Type B pancreatic cell (in vitro differentiated cells): ENCODE measurements around the gene VAV2. TPM values are rescaled to one million over a fixed set of nuclear protein-coding genes. Genes with fewer than 3 reads are reported as not detected.
A peak's percentile ranks its signal among the peaks of the same experiment; 100 is the strongest.
"Not testable (repeated sequence)": the region's sequence is repeated elsewhere in the genome, so short reads cannot be mapped to it uniquely, and the experiment has no call there.

Source experiments
- DNase-seq: peaks from one replicate; pipeline ENCODE4 v3.0.0; 2021; ENCODE audit warnings: mixed read lengths; ENCODE audit not compliant: unreplicated experiment; ENCODE audit errors: extremely low spot score
- H3K27ac Mint-ChIP-seq: 2 replicates; pipeline ENCODE4 v1.8.0; 2021; ENCODE audit warnings: mild to moderate bottlenecking, mixed read lengths
- H3K27me3 Mint-ChIP-seq: 2 replicates; pipeline ENCODE4 v1.8.0; 2021; ENCODE audit warnings: mixed read lengths
- H3K36me3 Mint-ChIP-seq: 2 replicates; pipeline ENCODE4 v1.8.0; 2021; ENCODE audit warnings: mixed read lengths
- H3K4me1 Mint-ChIP-seq: one replicate; pipeline ENCODE4 v1.8.0; 2021; ENCODE audit warnings: mixed read lengths; ENCODE audit not compliant: unreplicated experiment
- H3K4me3 Mint-ChIP-seq: 2 replicates; pipeline ENCODE4 v1.8.0; 2021; ENCODE audit warnings: mild to moderate bottlenecking, mixed read lengths
- H3K9me3 Mint-ChIP-seq: 2 replicates; pipeline ENCODE4 v1.8.0; 2021; ENCODE audit warnings: mixed read lengths
- total RNA-seq: library from RNA; stranded (reverse); gene quantifications from 2 replicates; pipeline ENCODE4 v1.2.1, GENCODE V29; 2021; ENCODE audit warnings: low replicate concordance
- TF ChIP-seq, protein P1 (sequence below): fragments of 200-600 bp; sonication (generic); conservative IDR thresholded peaks from 2 replicates; pipeline ENCODE4 v1.5.0; 2021; ENCODE audit warnings: antibody characterized with exemption, mild to moderate bottlenecking

VAV2 gene
- total RNA-seq, 1 donor from 2014 or later, result 39.4 TPM

DNA sequence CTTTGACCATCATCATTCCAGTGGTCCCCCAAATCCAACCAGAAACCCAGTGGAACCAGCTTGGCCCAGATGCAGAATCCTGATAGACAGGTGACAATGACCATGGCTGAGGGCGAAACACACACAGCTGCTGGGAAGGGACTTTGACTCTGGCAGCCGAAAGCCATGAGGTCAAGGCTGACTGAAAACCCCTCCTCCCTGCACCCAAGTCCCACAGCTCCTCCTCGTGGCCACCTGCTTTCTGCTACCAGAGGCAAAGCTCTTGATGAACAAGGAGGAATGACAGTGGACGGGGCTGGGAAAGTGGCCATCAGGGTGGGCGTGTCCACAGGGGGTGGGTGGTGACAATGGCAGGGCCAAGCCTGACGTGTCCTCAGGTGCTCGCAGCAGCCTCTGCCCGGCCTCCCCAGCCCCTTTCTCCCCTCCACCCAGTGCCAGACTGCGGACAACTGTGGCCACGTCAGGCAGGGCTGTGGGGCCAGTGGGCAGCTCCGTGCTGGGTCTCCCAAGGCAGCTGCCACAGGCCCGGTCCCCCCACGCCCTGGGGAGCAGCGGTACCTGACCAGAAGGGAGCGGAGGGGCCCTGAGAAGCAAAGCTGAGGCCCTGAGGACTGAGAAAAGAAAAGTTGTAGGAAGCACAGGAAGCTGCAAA, 223.1 kb downstream of the VAV2 start:
- Mint-ChIP-seq H3K4me1 (no peaks in the 10 kb centered on the region), H3K27me3 (no peaks in the 10 kb centered on the region), H3K36me3 (peaks cover 46% of the 10 kb centered on the region), H3K4me3 (no peak overlapping the region), H3K9me3 (no peaks in the 10 kb centered on the region), H3K27ac (no peak overlapping the region)
- DNase-seq, result peak; percentile 68
- TF ChIP-seq, protein P1, sequence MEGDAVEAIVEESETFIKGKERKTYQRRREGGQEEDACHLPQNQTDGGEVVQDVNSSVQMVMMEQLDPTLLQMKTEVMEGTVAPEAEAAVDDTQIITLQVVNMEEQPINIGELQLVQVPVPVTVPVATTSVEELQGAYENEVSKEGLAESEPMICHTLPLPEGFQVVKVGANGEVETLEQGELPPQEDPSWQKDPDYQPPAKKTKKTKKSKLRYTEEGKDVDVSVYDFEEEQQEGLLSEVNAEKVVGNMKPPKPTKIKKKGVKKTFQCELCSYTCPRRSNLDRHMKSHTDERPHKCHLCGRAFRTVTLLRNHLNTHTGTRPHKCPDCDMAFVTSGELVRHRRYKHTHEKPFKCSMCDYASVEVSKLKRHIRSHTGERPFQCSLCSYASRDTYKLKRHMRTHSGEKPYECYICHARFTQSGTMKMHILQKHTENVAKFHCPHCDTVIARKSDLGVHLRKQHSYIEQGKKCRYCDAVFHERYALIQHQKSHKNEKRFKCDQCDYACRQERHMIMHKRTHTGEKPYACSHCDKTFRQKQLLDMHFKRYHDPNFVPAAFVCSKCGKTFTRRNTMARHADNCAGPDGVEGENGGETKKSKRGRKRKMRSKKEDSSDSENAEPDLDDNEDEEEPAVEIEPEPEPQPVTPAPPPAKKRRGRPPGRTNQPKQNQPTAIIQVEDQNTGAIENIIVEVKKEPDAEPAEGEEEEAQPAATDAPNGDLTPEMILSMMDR, result no peak

DNA sequence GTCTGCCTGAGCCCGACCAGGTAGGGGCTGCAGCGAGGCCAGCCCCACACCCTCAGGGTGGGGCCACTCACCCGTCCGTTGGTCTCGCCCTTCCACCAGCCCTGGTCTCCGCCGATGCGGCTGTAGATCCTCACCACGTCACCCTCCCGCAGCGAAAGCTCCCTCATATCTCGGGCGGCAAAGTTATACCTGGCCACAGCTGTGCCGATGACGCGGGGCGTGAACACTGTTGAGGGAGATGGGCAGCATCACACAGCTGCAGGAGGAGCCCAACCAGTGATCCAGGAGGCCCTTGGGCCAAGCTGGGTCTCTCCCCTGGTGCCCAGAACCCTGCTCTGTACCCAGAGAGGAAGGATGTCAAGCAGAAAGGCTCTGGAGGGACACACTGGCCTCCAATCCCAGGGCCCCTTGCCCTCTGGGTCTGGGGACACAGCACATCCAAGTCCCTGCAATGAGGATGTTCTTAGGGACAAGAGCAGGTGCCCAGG, 223.7 kb downstream of the VAV2 start:
- no peak overlapping the region for H3K4me3 Mint-ChIP-seq
- no peaks in the 10 kb centered on the region for H3K27me3 Mint-ChIP-seq
- DNase-seq, result peak; percentile 69
- H3K9me3 Mint-ChIP-seq, result no peaks in the 10 kb centered on the region
- peaks cover 49% of the 10 kb centered on the region for H3K36me3 Mint-ChIP-seq
- H3K27ac Mint-ChIP-seq, result no peak overlapping the region
- H3K4me1 Mint-ChIP-seq, result no peaks in the 10 kb centered on the region
- TF ChIP-seq, protein P1, result no peak

DNA sequence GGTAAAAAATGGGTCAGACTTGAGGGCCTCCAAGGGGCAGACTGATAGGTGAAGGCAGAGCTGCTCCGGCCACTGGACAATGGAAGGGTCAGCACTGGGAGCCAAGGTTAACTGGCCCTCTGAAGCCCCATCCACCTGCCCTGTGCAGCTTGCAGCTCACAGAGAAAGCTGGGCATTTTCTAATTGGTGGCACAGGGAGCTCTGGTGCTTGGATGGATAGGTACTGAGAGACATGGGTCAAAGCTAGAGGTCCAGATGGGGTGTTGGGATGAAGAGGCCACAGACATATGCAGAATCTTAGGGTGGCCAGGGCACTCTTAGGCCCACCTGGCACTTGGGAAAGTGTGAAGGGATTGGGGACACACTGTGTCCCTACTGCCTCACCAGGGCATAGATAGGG, 224.5 kb downstream of the VAV2 start:
- H3K9me3 Mint-ChIP-seq, result no peaks in the 10 kb centered on the region
- H3K36me3 Mint-ChIP-seq, result peaks cover 49% of the 10 kb centered on the region
- TF ChIP-seq, protein P1, result no peak
- H3K27ac Mint-ChIP-seq, result no peak overlapping the region
- peak; percentile 39 for DNase-seq
- no peaks in the 10 kb centered on the region for H3K27me3 Mint-ChIP-seq
- H3K4me3 Mint-ChIP-seq, result no peak overlapping the region
- no peaks in the 10 kb centered on the region for H3K4me1 Mint-ChIP-seq

DNA sequence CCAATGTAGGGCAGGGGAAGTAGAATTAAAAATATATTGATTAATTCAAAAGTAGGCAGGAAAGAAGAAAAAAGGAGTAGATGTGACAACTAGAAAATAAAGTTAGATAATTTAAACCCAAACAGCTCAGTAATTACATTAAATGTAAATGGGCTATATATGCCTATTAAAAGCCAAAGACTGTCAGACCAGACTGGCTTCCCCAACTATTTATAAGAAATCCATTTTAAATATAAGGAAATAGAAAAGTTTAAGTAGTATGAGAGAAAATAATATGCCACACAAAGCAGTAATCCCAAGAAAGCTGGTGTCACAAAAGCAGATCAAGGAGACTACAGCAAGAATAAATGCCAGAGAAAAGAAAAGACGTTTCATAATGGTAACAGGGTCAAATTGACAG, 225.1 kb downstream of the VAV2 start:
- peaks cover 51% of the 10 kb centered on the region for H3K36me3 Mint-ChIP-seq
- no peaks in the 10 kb centered on the region for H3K9me3 Mint-ChIP-seq
- no peak overlapping the region for H3K4me3 Mint-ChIP-seq
- no peak overlapping the region for H3K27ac Mint-ChIP-seq
- TF ChIP-seq, protein P1, result no peak
- no peaks in the 10 kb centered on the region for H3K27me3 Mint-ChIP-seq
- no peaks in the 10 kb centered on the region for H3K4me1 Mint-ChIP-seq
- DNase-seq, result no peak

DNA sequence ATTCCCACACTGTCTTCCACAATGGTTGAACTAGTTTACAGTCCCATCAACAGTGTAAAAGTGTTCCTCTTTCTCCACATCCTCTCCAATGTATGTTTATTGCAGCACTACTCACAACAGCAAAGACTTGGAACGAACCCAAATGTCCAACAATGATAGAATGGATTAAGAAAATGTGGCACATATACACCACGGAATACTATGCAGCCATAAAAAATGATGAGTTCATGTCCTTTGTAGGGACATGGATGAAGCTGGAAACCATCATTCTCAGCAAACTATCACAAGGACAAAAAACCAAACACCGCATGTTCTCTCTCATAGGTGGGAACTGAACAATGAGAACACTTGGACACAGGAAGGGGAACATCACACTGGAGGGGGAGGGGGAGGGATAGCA, 225.9 kb downstream of the VAV2 start:
- H3K27ac Mint-ChIP-seq, H3K27me3 Mint-ChIP-seq, H3K4me3 Mint-ChIP-seq, H3K4me1 Mint-ChIP-seq, DNase-seq, H3K9me3 Mint-ChIP-seq: not testable (repeated sequence)
- peaks cover 52% of the 10 kb centered on the region for H3K36me3 Mint-ChIP-seq

DNA sequence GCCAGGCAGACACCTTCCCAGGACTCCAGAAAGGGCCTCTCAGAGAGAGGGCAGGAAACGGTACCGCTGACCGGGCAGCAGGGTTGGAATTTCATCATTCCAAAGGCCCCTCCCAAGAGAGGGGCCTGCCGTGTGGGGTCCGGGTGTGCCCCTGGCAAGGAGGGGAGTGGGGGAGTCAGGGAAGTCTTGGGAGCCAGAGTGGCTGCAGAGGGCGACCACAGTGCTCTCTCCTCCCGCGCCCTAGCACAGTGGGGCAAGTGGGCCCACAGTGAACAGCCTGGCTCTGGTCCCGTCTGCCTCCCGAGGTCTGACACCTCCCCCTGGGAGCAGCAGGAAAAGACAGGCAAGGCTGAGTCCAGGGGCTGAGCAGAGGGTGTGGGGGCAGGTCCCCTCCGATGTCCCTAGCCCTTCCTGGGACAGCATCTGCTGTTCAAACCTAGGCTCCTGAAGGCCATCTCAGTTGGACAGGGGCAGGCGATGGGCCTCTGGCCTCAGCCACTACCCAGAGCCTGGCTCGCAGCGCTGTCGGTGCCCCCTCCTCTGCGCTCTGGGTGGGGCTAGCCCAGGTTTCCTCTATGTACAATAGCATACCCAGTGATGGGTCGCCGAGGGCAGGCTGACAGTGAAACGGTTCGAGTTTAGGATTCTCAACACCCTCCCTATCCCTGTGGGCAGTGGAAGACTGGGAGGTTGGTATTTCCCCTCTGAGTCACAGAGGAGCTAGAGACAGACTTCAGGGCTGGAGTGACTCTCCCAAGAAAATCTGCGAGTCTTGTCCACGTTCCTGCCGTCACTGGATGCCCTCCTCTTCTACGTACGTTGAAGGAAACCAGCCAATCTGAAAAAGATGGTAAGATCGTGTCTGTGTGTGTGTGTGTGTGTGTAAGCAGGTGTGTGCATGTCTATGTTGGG, 228.6 kb downstream of the VAV2 start:
- Mint-ChIP-seq H3K4me3 (no peak overlapping the region), H3K27ac (no peak overlapping the region), H3K36me3 (peaks cover 47% of the 10 kb centered on the region), H3K27me3 (no peaks in the 10 kb centered on the region), H3K9me3 (no peaks in the 10 kb centered on the region), H3K4me1 (no peaks in the 10 kb centered on the region)
- peak; percentile 51 for DNase-seq
- TF ChIP-seq, protein P1, result no peak
